ENCODE measurements around the gene CFAP46. TPM values are rescaled to one million over a fixed set of nuclear protein-coding genes. Genes with fewer than 3 reads are reported as not detected.
"Not testable (repeated sequence)": the region's sequence is repeated elsewhere in the genome, so short reads cannot be mapped to it uniquely, and the experiment has no call there.

CFAP46 gene
- total and polyA plus RNA-seq, 2 donors: 0.53 TPM; not detected in 1

- no peak for DNase-seq (ENCODE audit: extremely low spot score)
- WGBS: 96% methylated on average over 20 of the region's 20 CpGs
- Histone ChIP-seq H3K4me3 (ENCODE audit: low read depth, low read length) (no peak overlapping the region), H3K4me1 (ENCODE audit: insufficient read depth) (peaks cover 4% of the 10 kb centered on the region), H3K27ac (ENCODE audit: low read depth) (no peak overlapping the region), H3K36me3 (ENCODE audit: insufficient read depth) (peaks cover 10% of the 10 kb centered on the region)
Observed at GRCh38 chr10:132781556-132781955, 160.8 kb downstream of the CFAP46 start.

GRCh38 chr10:132780356-132780755 lies 162.0 kb downstream of the CFAP46 start:
- no peak overlapping the region for H3K4me3 ChIP-seq (ENCODE audit: low read depth, low read length)
- no peak overlapping the region for H3K27ac ChIP-seq (ENCODE audit: low read depth)
- peaks cover 4% of the 10 kb centered on the region for H3K4me1 ChIP-seq (ENCODE audit: insufficient read depth)
- peaks cover 10% of the 10 kb centered on the region for H3K36me3 ChIP-seq (ENCODE audit: insufficient read depth)
- WGBS: 92% methylated on average over 12 of the region's 12 CpGs
- no peak for DNase-seq (ENCODE audit: extremely low spot score)

GRCh38 chr10:132779549-132780294 lies 162.6 kb downstream of the CFAP46 start:
- Histone ChIP-seq H3K27ac (ENCODE audit: low read depth) (no peak overlapping the region), H3K4me1 (ENCODE audit: insufficient read depth) (peaks cover under 1% of the 10 kb centered on the region), H3K4me3 (ENCODE audit: low read depth, low read length) (no peak overlapping the region), H3K36me3 (ENCODE audit: insufficient read depth) (peaks cover 10% of the 10 kb centered on the region)
- DNase-seq (ENCODE audit: extremely low spot score): no peak
- WGBS: 95% methylated on average over 41 of the region's 41 CpGs

- no peak for DNase-seq (ENCODE audit: extremely low spot score)
- no peak overlapping the region for H3K4me3 ChIP-seq (ENCODE audit: low read depth, low read length)
- 92% methylated on average over 14 of the region's 14 CpGs for WGBS
- peaks cover 8% of the 10 kb centered on the region for H3K36me3 ChIP-seq (ENCODE audit: insufficient read depth)
- H3K4me1 ChIP-seq (ENCODE audit: insufficient read depth): no peaks in the 10 kb centered on the region
- no peak overlapping the region for H3K27ac ChIP-seq (ENCODE audit: low read depth)
Observed at GRCh38 chr10:132777441-132777840, 164.9 kb downstream of the CFAP46 start.

- H3K4me1 ChIP-seq (ENCODE audit: insufficient read depth): no peaks in the 10 kb centered on the region
- H3K4me3 ChIP-seq (ENCODE audit: low read depth, low read length): no peak overlapping the region
- WGBS: 97% methylated on average over 18 of the region's 18 CpGs
- peaks cover 7% of the 10 kb centered on the region for H3K36me3 ChIP-seq (ENCODE audit: insufficient read depth)
- no peak overlapping the region for H3K27ac ChIP-seq (ENCODE audit: low read depth)
- DNase-seq (ENCODE audit: extremely low spot score): no peak
Observed at GRCh38 chr10:132776821-132777220, 165.5 kb downstream of the CFAP46 start.

GRCh38 chr10:132776186-132776585 lies 166.2 kb downstream of the CFAP46 start:
- Histone ChIP-seq H3K27ac (ENCODE audit: low read depth) (no peak overlapping the region), H3K36me3 (ENCODE audit: insufficient read depth) (peaks cover 4% of the 10 kb centered on the region), H3K4me1 (ENCODE audit: insufficient read depth) (no peaks in the 10 kb centered on the region), H3K4me3 (ENCODE audit: low read depth, low read length) (no peak overlapping the region)
- WGBS: 94% methylated on average over 18 of the region's 18 CpGs
- DNase-seq (ENCODE audit: extremely low spot score): no peak

GRCh38 chr10:132774902-132775863 lies 167.2 kb downstream of the CFAP46 start:
- H3K27ac ChIP-seq (ENCODE audit: low read depth): no peak overlapping the region
- no peaks in the 10 kb centered on the region for H3K4me1 ChIP-seq (ENCODE audit: insufficient read depth)
- H3K36me3 ChIP-seq (ENCODE audit: insufficient read depth): peaks cover 4% of the 10 kb centered on the region
- no peak for DNase-seq (ENCODE audit: extremely low spot score)
- 77% methylated on average over 22 of the region's 22 CpGs for WGBS
- no peak overlapping the region for H3K4me3 ChIP-seq (ENCODE audit: low read depth, low read length)

GRCh38 chr10:132774181-132774901 lies 168.0 kb downstream of the CFAP46 start:
- no peak for DNase-seq (ENCODE audit: extremely low spot score)
- Histone ChIP-seq H3K27ac (ENCODE audit: low read depth) (no peak overlapping the region), H3K36me3 (ENCODE audit: insufficient read depth) (peaks cover 4% of the 10 kb centered on the region), H3K4me3 (ENCODE audit: low read depth, low read length) (no peak overlapping the region), H3K4me1 (ENCODE audit: insufficient read depth) (no peaks in the 10 kb centered on the region)
- WGBS: 75% methylated on average over 29 of the region's 29 CpGs

GRCh38 chr10:132772816-132773215 lies 169.6 kb downstream of the CFAP46 start:
- not testable (repeated sequence) for H3K36me3 ChIP-seq (ENCODE audit: insufficient read depth)
- WGBS: 98% methylated on average over 20 of the region's 25 CpGs

GRCh38 chr10:132770061-132771021 lies 172.0 kb downstream of the CFAP46 start:
- no peaks in the 10 kb centered on the region for H3K36me3 ChIP-seq (ENCODE audit: insufficient read depth)
- no peak overlapping the region for H3K27ac ChIP-seq (ENCODE audit: low read depth)
- WGBS: 95% methylated on average over 45 of the region's 45 CpGs
- no peaks in the 10 kb centered on the region for H3K4me1 ChIP-seq (ENCODE audit: insufficient read depth)
- no peak for DNase-seq (ENCODE audit: extremely low spot score)
- no peak overlapping the region for H3K4me3 ChIP-seq (ENCODE audit: low read depth, low read length)

More at GRCh38 chr10:132772816-132773215, 169.6 kb downstream of the CFAP46 start:
- H3K4me1 ChIP-seq (ENCODE audit: insufficient read depth); H3K4me3 ChIP-seq (ENCODE audit: low read depth, low read length); DNase-seq (ENCODE audit: extremely low spot score); H3K27ac ChIP-seq (ENCODE audit: low read depth): not testable (repeated sequence)

GRCh38 chr10:132768346-132769248 lies 173.8 kb downstream of the CFAP46 start:
- DNase-seq (ENCODE audit: extremely low spot score): no peak
- WGBS: 98% methylated on average over 41 of the region's 41 CpGs
- Histone ChIP-seq H3K4me3 (ENCODE audit: low read depth, low read length) (no peak overlapping the region), H3K27ac (ENCODE audit: low read depth) (no peak overlapping the region), H3K4me1 (ENCODE audit: insufficient read depth) (no peaks in the 10 kb centered on the region), H3K36me3 (ENCODE audit: insufficient read depth) (no peaks in the 10 kb centered on the region)

GRCh38 chr10:132766291-132766690 lies 176.1 kb downstream of the CFAP46 start:
- no peak for DNase-seq (ENCODE audit: extremely low spot score)
- H3K4me3 ChIP-seq (ENCODE audit: low read depth, low read length): no peak overlapping the region
- 93% methylated on average over 13 of the region's 13 CpGs for WGBS
- H3K4me1 ChIP-seq (ENCODE audit: insufficient read depth): no peaks in the 10 kb centered on the region
- H3K36me3 ChIP-seq (ENCODE audit: insufficient read depth): no peaks in the 10 kb centered on the region
- H3K27ac ChIP-seq (ENCODE audit: low read depth): no peak overlapping the region
